A673 (cell line): Measurements from ENCODE around the gene SREBF1. TPM values are rescaled to one million over a fixed set of nuclear protein-coding genes. Genes with fewer than 3 reads are reported as not detected.
A peak's percentile ranks its signal among the peaks of the same experiment; 100 is the strongest.

Source experiments
- BruUV-seq: library from RNA; stranded (reverse); fragments of 400-500 nt; replicated peaks from 2 replicates; lab custom pipeline; 2021; lab: Mats Ljungman, UMichigan
- CTCF ChIA-PET: fragments of 300-600 bp; sonication (Branson Sonifier 250); formaldehyde crosslinking; loops from one replicate; lab custom pipeline; 2022; ENCODE audit warnings: antibody characterized with exemption; lab: Charles Lee
- POLR2A ChIA-PET: fragments of 300-600 bp; sonication (Branson Sonifier 250); formaldehyde crosslinking; loops from one replicate; lab custom pipeline; 2022; ENCODE audit warnings: antibody characterized with exemption; ENCODE audit not compliant: low non-redundant PET; lab: Charles Lee
- DNase-seq: peaks from one replicate; pipeline ENCODE4 v3.0.0-alpha.2; 2015; ENCODE audit warnings: low spot score
- H3K27ac ChIP-seq: fragments of 200-600 bp; sonication (generic); 2 replicates; pipeline ENCODE4 v1.5.1; 2016; ENCODE audit warnings: mixed run types, low read depth, mild to moderate bottlenecking, mixed read lengths, antibody characterized with exemption, low read length; ENCODE audit not compliant: poor library complexity, severe bottlenecking
- H3K27me3 ChIP-seq: fragments of 200-600 bp; sonication (generic); replicated peaks from 2 replicates; pipeline ENCODE4 v1.6.1; 2017; ENCODE audit warnings: mixed run types, low read depth, mild to moderate bottlenecking, mixed read lengths, antibody characterized with exemption, low read length; ENCODE audit not compliant: insufficient read depth, poor library complexity
- H3K36me3 ChIP-seq: fragments of 200-600 bp; sonication (generic); 2 replicates; pipeline ENCODE4 v1.6.1; 2016; ENCODE audit warnings: mixed run types, mild to moderate bottlenecking, mixed read lengths, antibody characterized with exemption, low read length; ENCODE audit not compliant: insufficient read depth, poor library complexity, severe bottlenecking
- H3K4me1 ChIP-seq: fragments of 200-600 bp; sonication (generic); 2 replicates; pipeline ENCODE4 v1.6.1; 2017; ENCODE audit warnings: mixed run types, mild to moderate bottlenecking, mixed read lengths, antibody characterized with exemption, low read length; ENCODE audit not compliant: insufficient read depth, poor library complexity, severe bottlenecking
- H3K4me3 ChIP-seq: fragments of 200-600 bp; sonication (generic); 2 replicates; pipeline ENCODE4 v1.5.1; 2016; ENCODE audit warnings: low read depth, mixed run types, mild to moderate bottlenecking, mixed read lengths, low read length; ENCODE audit not compliant: poor library complexity, severe bottlenecking
- H3K9me3 ChIP-seq: fragments of 200-600 bp; sonication (generic); 2 replicates; pipeline ENCODE4 v1.6.1; 2016; ENCODE audit warnings: mixed run types, low read depth, mild to moderate bottlenecking, mixed read lengths, antibody characterized with exemption, low read length; ENCODE audit not compliant: poor library complexity, severe bottlenecking
- EZH2 ChIP-seq: fragments of 200-600 bp; sonication (generic); IDR thresholded peaks from 2 replicates; pipeline ENCODE4 v1.6.1; 2017; ENCODE audit warnings: borderline replicate concordance, low read depth, mild to moderate bottlenecking, mixed read lengths, antibody characterized with exemption, low read length; ENCODE audit not compliant: poor library complexity, severe bottlenecking
- intact Hi-C: fragments of 100-400 bp; cut with micrococcal nuclease; formaldehyde crosslinking; loops from one replicate; pipeline ENCODE4 v1.10.0; 2022; ENCODE audit not compliant: unreplicated experiment
- total RNA-seq: library from RNA; stranded (reverse); gene quantifications from 2 replicates; pipeline ENCODE4 v1.2.3, GENCODE V29; 2021
- TF ChIP-seq, protein P1 (sequence below): fragments of 300-800, 200-600 bp; sonication (generic); conservative IDR thresholded peaks from 2 replicates; pipeline ENCODE4 v1.5.1; 2017; ENCODE audit warnings: low read depth, mild to moderate bottlenecking, antibody characterized with exemption, low read length, moderate library complexity, mixed read lengths

The SREBF1 gene
- total RNA-seq, 1 experiment from 2014 or later = 240 TPM

DNA sequence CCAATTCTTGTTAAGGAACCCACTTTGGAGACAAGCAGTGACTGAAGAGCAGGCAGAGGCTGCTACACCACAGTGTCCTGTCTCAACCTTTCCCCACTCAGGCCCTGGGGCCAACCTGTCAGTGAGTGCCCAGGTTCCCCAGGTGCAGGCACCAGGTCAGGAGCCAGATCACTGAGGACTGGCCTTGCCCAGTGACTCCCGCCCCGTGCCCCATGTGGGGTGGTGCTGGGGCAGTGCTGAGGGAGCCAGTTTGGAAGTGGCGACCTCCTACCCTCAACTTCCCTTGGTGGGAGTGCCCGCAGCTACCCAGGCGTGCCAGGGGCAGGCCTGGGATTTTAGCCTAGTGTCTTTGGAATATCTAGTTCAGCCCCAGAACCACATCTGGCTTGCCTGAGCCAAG, 29.3 kb downstream of the SREBF1 start:
- Histone ChIP-seq H3K4me1 (peaks cover 26% of the 10 kb centered on the region), H3K27me3 (no peaks in the 10 kb centered on the region), H3K4me3 (no peak overlapping the region), H3K36me3 (peaks cover 46% of the 10 kb centered on the region), H3K9me3 (no peaks in the 10 kb centered on the region), H3K27ac (peak overlapping the region; percentile 50)
- CTCF ChIA-PET = interaction anchor here (1.2 kb wide), 1 partner anchor 59 kb away, joined by 3 read pairs; no protein-coding TSS in a partner anchor
- intact Hi-C loops = no loop called here
- TF ChIP-seq, protein P1, sequence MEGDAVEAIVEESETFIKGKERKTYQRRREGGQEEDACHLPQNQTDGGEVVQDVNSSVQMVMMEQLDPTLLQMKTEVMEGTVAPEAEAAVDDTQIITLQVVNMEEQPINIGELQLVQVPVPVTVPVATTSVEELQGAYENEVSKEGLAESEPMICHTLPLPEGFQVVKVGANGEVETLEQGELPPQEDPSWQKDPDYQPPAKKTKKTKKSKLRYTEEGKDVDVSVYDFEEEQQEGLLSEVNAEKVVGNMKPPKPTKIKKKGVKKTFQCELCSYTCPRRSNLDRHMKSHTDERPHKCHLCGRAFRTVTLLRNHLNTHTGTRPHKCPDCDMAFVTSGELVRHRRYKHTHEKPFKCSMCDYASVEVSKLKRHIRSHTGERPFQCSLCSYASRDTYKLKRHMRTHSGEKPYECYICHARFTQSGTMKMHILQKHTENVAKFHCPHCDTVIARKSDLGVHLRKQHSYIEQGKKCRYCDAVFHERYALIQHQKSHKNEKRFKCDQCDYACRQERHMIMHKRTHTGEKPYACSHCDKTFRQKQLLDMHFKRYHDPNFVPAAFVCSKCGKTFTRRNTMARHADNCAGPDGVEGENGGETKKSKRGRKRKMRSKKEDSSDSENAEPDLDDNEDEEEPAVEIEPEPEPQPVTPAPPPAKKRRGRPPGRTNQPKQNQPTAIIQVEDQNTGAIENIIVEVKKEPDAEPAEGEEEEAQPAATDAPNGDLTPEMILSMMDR = no peak
- TF ChIP-seq EZH2 = no peak
- no peak for DNase-seq
- POLR2A ChIA-PET = no interaction called here
- BruUV-seq = no TSS peak

DNA sequence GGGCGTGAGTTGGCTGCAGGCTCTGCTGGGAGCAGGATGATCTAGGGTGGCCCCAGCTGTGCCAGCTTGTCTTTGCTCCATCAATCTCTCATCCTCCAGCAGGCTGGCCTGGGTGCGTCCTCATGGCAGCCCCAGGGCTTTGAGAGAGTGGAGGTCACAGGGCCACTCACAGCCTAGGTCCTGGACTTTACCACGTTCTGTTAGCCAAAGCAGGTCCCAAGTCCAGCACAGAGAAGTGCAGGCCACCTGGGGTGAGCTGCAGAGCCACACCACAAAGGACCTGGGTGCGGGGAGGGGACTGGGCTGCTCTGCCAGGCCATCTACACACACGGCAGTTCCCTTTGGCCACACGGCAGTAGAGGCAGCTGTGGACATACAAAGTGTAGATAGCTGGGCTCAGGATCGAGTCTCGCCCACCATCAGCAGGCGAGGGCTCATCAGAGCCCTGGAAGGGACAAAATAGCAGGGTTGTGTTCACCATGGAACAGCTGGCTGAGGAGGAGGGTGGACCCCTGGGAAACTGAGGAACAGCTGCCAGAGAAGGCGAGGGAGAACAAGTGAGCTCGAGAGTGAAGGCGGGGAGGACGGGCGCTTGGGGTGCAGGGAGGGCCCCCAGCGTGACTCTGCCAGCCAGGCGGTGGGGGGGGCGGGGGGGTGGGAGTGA, 30.0 kb downstream of the SREBF1 start:
- CTCF ChIA-PET = interaction anchor here (1.2 kb wide), 1 partner anchor 58 kb away, joined by 3 read pairs; no protein-coding TSS in a partner anchor
- H3K27ac ChIP-seq = no peak overlapping the region
- H3K27me3 ChIP-seq = no peaks in the 10 kb centered on the region
- BruUV-seq = no TSS peak
- POLR2A ChIA-PET = no interaction called here
- H3K36me3 ChIP-seq = peaks cover 39% of the 10 kb centered on the region
- H3K4me3 ChIP-seq = no peak overlapping the region
- H3K9me3 ChIP-seq = no peaks in the 10 kb centered on the region
- peaks cover 19% of the 10 kb centered on the region for H3K4me1 ChIP-seq
- no peak for TF ChIP-seq EZH2
- TF ChIP-seq, protein P1 = no peak
- no peak for DNase-seq
- intact Hi-C loops = no loop called here

DNA sequence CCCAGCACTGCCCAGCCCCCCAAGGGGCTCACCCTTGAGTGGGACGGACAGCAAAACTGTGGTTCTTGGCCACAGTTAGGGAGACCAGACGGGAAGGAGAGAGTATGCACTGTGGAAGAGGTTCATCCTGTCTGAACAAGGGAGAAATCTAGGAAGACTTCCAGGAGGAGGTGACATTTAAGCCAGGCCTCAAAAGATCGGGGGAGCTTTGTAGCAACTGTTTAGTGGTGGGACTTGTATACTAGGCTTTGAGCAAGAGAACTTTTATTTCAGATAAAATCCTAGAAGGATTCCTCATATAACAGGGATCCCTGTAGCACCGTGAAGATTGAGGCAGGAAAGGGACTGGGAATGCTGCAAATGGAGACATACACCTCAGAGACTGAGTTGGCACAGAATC, 30.8 kb downstream of the SREBF1 start:
- TF ChIP-seq, protein P1 = no peak
- no peak for TF ChIP-seq EZH2
- no peak overlapping the region for H3K27ac ChIP-seq
- peaks cover 32% of the 10 kb centered on the region for H3K36me3 ChIP-seq
- intact Hi-C loops = no loop called here
- no peaks in the 10 kb centered on the region for H3K27me3 ChIP-seq
- peaks cover 12% of the 10 kb centered on the region for H3K4me1 ChIP-seq
- no peak overlapping the region for H3K4me3 ChIP-seq
- ChIA-PET POLR2A (no interaction called here), CTCF (no interaction called here)
- no peak for DNase-seq
- H3K9me3 ChIP-seq = no peaks in the 10 kb centered on the region
- BruUV-seq = no TSS peak
